GM21825 (cell line): ENCODE measurements around the gene ZNF358.
A peak's percentile ranks its signal among the peaks of the same experiment; 100 is the strongest.

ENCODE experiments used
- ATAC-seq: cut with Tn5 transposase; IDR thresholded peaks from one replicate; pipeline ENCODE4 v1.9.1; 2021; ENCODE audit warnings: mild to moderate bottlenecking, moderate library complexity; ENCODE audit not compliant: unreplicated experiment

ZNF358 gene

GRCh38 chr19:7519361-7520130, 3.6 kb downstream of the ZNF358 start:
- no peak for ATAC-seq

GRCh38 chr19:7520131-7521051, 4.5 kb downstream of the ZNF358 start:
- ATAC-seq: no peak

- ATAC-seq: no peak
Measured at GRCh38 chr19:7521551-7522071, 5.7 kb downstream of the ZNF358 start.

GRCh38 chr19:7522072-7522922, 6.4 kb downstream of the ZNF358 start, which contains the start of gene MCOLN1:
Gene MCOLN1, plus strand, starts transcription at chr19:7522624. Its CDS starts 127 bp downstream, at chr19:7522751.
- ATAC-seq: peak; percentile 71

GRCh38 chr19:7522923-7523667, 7.2 kb downstream of the ZNF358 start:
- no peak for ATAC-seq

- no peak for ATAC-seq
Measured at GRCh38 chr19:7524523-7524922, 8.6 kb downstream of the ZNF358 start.

- ATAC-seq: no peak
Measured at GRCh38 chr19:7524992-7525739, 9.3 kb downstream of the ZNF358 start.

- no peak for ATAC-seq
Measured at GRCh38 chr19:7526059-7526929, 10.4 kb downstream of the ZNF358 start.

GRCh38 chr19:7527516-7528191, 11.8 kb downstream of the ZNF358 start:
- ATAC-seq: no peak

GRCh38 chr19:7528192-7528519, 12.3 kb downstream of the ZNF358 start:
- ATAC-seq: no peak

- no peak for ATAC-seq
Measured at GRCh38 chr19:7528522-7529245, 12.8 kb downstream of the ZNF358 start.

GRCh38 chr19:7529246-7529600, 13.3 kb downstream of the ZNF358 start:
- ATAC-seq: no peak

- ATAC-seq: no peak
Measured at GRCh38 chr19:7529610-7530490, 13.9 kb downstream of the ZNF358 start.

- no peak for ATAC-seq
Measured at GRCh38 chr19:7533281-7533885, 17.5 kb downstream of the ZNF358 start.

- ATAC-seq: no peak
Measured at GRCh38 chr19:7533925-7534480, 18.1 kb downstream of the ZNF358 start.
